Endometrium (tissue), 2 donors: Measurements from ENCODE around the gene ZNF384.

Experiments
- FAIRE-seq: peaks from 2 replicates; lab custom pipeline; 2012; peaks lifted over from hg19 to GRCh38; lab: Jason Lieb, UNC
- donor health status: control.
- donor health status: control.

The ZNF384 gene

GRCh38 chr12:6620137-6620884, 68.9 kb downstream of the ZNF384 start:
- no peak for FAIRE-seq

GRCh38 chr12:6618483-6619225, 70.5 kb downstream of the ZNF384 start:
- no peak for FAIRE-seq
